ENCODE data around the gene LLCFC1.

The LLCFC1 gene

DNA sequence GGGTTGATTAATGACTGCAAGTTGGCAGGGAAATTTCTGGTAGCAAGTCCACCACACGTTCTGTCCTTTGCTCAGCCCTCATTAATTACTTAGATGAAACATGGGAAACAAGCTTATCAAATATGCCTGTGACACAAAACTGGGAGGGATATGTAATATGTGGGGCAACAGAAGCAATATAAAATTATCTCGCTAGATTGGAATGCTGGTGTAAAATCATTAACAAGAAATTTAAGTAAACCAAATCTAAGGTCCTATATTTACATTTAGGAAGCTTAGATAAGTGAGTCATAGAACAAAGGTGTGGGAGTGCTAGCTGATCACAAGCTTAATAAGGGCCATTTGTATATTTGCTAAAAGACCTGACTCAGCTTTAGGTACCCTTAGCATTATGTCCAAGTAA lies 29.3 kb upstream of the LLCFC1 start:
- DNase-seq (ENCODE audit: extremely low read depth in 1 of 2, low read depth in 1 of 2): no peak

DNA sequence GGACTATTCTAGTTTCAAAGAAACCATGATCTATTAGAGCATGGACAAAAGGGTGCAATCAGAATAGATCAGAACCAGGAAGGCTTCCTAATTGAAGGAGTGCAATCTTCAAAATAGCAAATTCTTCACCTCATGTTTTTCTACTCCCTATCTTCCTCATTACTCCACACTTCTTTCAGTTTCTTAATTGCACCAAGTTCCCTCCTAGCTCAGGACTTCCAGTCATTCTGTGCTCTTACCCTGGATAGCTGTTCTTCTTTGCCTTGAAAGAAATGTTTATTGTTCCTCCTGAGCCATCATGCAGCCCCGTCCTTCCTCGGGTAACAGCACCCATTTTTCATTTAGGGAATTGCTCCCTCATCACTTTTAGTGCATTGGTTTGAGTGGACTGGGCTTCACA lies 28.8 kb upstream of the LLCFC1 start:
- no peak for DNase-seq (ENCODE audit: extremely low read depth in 1 of 2, low read depth in 1 of 2)

DNA sequence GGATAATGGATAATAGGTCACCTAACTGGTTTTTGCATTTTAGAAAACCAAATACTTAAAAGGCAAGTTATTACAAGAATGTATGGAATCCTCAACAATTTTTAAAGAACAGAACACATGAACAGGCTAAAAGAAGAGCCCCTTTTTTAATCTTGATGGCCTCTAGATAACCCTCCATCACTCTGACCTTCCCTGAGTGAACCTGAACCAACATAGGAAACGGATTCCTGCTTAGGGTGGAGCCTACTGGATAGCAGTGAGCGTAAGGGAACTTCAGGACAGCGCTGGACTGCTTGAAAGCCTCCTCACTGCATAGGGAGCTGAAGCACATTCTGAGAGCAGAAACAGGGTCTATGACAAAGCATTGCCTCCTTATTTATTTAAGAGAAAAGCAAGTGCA lies 26.2 kb upstream of the LLCFC1 start:
- no peak for DNase-seq (ENCODE audit: extremely low read depth in 1 of 2, low read depth in 1 of 2)

DNA sequence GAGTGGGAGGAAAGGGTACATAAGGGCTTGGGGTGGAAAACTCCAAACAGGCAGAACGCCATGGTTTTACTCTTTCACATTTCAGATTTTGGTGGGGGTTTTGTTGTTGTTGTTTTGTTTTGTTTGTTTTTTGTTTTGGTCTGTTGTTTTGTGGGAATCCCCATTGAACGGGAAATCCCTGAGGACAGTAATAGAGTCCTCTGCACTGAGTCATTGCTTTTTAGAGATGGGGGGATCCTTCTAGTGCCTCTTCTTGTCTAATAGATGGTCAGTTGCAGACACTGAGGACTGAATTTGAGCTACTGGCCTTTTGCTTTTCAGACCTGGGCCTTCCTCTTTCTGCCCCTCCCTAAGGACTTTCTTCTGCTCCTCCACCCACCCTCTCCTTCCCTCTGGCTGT lies 25.7 kb upstream of the LLCFC1 start:
- no peak for DNase-seq (ENCODE audit: extremely low read depth in 1 of 2, low read depth in 1 of 2)

DNA sequence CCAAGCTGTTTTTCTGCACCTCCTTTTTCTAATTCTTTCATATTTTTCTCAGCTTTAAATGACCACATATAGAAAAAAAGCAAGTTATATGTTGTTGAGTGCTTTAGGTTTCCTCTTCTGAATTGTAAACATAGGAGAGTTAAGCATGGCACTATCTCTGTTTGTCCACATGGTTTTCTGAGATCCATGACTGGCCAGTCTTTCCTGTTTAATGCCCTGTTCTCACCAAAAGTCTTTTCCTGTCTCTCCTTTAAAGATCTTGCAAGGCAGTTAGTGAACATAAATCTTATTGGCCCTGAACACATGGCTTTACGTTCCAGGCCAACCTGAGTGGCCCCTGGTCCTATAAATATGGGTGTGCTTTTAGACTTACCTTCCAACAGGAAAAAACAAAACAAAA lies 25.2 kb upstream of the LLCFC1 start:
- DNase-seq (ENCODE audit: extremely low read depth in 1 of 2, low read depth in 1 of 2): no peak

DNA sequence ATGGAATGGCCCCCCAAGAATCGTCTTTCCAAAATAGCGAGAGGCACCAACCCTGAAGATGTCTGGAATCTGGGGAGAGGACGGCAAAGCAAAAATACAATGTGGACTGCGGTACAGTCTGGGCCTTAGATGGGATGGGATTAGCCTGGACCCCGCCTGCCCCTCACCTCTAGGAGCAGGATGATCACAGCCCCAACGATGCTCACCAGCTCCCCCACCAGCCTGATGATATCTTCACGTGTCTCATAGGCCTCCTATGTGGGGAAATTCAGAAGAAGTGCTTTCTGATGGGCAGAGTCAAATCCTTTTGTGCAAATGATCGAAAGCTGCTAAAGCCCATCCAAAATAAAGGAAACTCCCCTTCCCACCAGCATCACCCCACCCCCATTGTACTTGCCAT lies 24.0 kb upstream of the LLCFC1 start:
- DNase-seq (ENCODE audit: extremely low read depth in 1 of 2, low read depth in 1 of 2): no peak

DNA sequence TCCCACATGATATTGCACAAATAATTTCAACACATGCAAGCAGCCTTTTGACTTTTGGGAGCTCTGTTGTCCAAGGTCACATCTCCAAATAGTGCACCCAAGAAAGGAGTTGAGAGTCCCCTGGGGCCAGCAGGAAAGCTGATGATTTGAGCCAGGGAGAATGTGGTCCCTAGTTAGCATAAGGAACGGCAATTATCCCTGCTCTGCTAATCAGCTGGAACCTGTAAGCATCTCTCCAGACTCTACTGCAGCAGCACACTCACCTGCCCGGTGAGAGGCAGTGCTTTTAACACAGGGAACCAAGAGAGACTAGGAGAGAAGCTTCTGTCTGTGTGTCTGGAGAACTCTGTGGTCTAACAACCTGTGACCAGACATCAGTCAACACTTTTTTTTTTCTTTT lies 22.8 kb upstream of the LLCFC1 start:
- DNase-seq (ENCODE audit: extremely low read depth in 1 of 2, low read depth in 1 of 2): no peak

DNA sequence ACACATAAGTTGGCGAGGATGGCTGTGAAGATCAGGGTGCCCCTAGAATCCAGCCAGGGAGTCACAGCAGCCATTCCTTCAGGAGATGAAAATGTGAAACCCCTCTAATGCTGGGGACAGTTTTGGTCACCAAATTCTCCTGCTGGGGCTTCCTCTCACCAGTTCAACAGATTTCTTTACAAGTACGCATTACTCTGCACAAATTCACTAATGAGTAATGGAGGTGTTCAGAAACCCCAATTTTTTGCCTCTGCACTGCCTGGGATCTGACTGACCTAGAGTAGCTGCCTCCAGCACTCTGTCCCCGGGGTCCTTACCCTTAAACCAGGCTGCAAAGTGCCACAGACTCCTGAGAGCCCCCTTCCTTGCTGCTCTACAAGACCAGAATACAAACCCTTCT lies 21.8 kb upstream of the LLCFC1 start:
- DNase-seq (ENCODE audit: extremely low read depth in 1 of 2, low read depth in 1 of 2): no peak

DNA sequence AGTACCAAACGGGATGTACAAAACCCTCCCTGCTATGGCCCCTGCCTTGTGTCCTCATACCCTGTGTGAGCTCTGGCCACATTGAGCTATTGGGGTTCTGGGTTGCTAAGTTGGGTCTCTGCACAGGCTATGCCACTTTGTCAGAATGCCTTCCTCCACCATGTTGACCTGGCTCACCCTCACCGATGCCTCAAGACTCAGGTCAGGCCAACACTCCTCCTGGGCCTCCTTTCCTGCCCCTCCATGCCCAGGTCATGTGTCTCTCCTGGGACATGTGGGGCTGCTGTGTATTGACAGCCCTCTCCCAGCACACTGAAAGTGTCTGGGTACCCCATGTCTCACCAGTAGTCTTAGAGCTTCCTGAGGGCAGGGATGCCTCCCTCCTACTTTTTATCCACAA lies 20.4 kb upstream of the LLCFC1 start:
- no peak for DNase-seq (ENCODE audit: extremely low read depth in 1 of 2, low read depth in 1 of 2)

DNA sequence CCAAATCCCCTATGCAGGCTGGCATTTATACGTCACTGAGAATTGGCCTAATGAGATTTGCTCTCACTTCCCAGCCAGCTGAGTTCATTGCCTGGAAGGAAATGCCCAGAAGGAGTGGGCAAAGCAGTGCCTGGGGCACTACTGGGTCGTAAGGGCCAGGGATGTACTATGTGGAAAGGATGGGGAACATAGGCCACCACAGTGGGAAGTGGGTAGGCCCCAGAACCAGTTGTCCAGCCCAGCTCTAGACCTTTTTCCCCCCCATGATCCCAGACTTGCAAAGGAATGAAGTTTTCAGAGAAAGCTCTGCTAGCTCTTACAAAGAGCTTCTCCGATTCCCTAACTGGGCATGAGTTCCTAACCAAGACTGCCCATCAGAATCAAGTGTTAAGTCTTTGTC lies 19.6 kb upstream of the LLCFC1 start:
- no peak for DNase-seq (ENCODE audit: extremely low read depth in 1 of 2, low read depth in 1 of 2)

DNA sequence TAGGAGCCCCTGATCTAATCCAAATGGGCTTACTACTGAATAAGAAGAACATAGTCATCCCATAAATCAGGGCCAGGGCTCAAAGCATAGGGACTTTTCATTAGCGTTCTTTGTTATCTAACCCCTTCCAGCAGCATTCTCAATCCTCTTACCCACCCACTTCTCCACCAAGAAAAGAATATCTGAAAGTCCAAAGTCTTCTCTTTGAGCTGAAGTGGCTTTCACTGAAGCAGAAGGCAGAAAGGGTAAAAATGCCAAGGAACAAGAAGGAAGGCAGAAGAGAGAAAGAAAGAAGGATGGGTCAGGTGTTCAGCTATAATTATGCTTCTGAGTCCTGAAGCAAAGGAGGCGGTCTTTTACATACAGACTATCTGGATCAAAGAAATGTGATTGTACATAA lies 15.9 kb upstream of the LLCFC1 start:
- DNase-seq (ENCODE audit: extremely low read depth in 1 of 2, low read depth in 1 of 2): no peak

DNA sequence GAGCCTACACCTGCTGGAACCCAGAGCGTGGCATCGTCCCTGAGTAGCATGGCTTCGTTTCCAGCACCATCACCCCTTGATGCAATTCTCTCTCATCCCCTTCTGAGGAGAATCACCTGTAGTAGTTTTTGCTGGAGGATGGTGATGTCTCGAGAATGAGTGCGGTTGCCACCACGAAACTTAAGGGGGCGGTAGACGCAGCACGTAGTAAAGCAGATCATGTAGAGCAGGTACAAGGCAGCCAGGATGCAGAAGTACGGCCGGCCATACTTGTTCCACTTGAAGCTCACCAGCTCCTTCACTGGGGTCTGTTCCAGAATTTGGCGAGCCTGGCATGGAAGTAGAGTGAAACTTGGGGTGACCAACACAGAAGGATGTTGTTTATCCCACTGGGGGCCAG lies 13.9 kb upstream of the LLCFC1 start:
- no peak for DNase-seq (ENCODE audit: extremely low read depth in 1 of 2, low read depth in 1 of 2)

DNA sequence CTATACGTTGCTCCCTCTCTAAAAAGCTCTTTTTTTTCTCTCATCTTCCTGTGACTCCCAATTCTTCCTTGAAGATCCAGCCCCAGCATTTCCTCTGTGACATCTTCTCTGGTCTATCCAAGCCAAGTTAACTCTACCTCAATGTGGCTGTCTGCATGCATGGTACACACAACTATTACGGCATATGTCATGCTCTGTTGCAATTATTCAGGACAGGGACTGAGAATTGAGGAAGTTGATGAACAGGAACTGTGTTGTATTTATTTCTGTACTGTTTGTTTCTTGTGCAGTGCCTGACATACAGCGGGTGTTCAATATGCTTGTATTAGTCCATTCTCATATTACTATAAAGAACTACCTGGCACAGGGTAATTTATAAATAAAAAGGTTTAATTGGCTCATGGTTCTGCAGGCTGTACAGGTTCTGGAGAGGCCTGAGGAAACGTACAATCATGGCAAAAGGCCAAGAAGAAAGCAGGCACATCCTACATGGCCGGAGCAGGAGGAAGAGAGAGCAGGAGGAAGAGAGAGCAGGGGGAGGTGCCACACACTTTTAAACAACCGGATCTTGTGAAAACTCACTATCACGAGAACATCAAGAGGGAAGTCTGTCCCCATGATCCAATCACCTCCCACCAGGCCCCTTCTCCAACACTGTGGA lies 12.1 kb upstream of the LLCFC1 start:
- DNase-seq (ENCODE audit: extremely low read depth in 1 of 2, low read depth in 1 of 2): no peak

DNA sequence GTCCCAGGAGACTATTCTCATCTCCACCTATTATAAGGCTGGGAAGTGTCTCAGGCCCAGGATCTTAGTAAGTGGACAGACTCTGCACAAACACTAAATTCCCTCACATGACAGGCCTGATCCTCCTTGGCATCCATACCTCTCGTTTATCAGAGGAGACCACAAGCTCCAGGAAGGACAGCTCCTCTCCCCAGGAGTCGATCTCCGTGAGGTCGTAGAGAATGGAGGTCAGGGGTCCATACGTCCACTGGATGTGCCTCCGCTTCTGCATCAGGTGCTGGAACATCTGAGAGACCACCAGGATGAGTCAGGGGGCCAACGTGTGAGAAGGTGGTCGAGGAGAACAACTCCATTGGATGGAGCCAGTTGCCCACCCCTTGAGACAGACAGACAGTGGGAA lies 11.3 kb upstream of the LLCFC1 start:
- no peak for DNase-seq (ENCODE audit: extremely low read depth in 1 of 2, low read depth in 1 of 2)

DNA sequence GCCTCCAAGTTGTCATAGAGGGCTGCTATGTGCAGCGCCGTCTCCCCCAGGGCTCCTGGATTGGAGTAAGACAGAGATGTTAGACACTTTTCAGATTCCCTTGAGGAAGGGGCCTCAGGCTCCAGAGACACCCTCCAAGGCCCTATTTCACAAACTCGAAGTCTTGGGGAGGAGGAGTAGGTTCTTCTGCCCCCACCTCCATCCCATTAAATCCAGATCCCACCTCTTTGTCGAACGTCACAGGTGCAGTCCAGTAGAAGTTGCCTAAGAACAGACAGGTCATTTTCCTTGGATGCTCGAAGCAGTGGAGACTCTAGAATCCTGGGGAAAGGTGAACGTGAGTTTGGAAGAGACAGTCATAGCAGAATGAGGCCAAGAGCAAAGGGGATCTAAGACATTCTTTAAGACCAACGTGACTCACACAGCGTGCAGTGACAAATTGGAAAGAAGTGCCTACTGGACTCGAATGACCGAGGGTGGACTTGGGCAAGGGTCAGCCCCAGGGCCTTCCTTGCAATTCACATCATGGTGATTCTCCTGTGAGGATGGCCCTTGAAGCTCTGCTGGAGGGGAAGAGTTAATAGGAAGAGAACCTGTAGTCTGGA lies 9.1 kb upstream of the LLCFC1 start:
- DNase-seq (ENCODE audit: extremely low read depth in 1 of 2, low read depth in 1 of 2): no peak

DNA sequence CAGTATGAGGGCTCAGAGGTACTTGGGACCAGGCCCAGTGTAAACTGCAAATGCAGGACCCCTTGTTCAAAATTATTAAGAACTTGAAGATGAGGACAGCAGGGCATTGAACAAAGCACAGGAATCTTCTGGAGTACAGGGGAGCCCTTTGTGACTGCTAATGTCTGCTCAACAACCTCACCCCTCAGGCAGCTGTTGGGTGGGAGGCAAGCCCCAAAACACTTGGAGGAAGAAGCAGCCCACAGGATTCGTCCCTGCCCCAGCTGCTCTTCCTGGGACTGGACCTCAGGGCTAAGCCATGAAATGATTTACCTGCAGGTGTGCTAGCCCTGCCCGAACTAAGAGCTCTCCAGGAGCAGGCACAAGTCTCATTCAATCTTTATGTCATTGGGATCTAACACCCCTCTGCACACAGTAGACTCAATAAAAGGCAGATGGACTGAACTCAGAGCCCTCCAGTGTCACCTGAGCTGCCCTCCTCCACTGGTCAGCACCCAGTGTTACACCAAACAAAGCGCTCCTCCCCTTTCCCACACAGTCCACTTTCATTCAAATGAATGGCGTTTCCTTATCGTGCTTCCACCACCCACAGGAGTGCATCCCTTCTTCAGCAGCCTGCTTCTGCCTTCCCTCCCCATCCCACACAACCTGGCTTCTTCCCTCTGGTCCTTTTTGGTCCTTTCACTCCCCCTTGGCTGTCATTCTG lies 6.7 kb upstream of the LLCFC1 start:
- DNase-seq (ENCODE audit: extremely low read depth in 1 of 2, low read depth in 1 of 2): no peak

DNA sequence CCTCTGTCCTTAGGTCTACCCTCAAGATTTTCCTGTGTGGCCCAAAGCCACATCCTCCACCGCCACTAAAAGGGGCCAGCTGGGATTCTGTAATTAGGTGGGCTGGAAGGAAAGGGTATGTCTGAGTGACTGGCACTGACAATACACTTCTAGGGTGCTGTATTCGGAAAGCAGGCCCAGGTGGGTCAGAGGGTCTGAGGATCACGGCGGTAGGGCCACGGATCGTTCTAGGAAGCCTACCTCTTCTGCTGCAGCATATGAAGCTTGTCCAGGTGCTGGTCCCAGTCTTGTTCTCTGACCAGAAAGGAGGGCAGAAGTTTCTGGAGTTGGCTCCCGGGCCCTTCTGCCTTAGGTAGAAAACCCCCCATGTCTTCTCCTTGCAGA lies 6.2 kb upstream of the LLCFC1 start:
- no peak for DNase-seq (ENCODE audit: extremely low read depth in 1 of 2, low read depth in 1 of 2)

DNA sequence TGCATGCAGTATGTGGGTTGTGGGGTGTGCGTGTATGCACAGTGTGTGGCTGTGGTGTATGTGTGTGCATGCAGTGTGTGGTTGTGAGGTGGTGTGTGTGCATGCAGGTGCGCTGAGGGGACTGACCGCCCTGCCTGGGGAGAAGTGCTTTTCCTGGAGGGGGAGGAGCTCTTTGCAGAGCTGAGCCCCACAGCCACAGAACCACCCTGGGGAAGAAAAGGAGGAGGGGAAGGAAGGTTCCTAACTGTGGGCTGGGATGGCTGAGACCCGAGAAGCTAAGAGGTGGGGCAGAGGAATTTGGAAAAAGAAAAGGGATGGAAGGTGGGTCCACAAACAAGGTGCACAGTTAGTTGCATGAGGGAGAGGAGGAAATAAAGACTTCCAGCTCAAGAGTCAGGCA lies 5.7 kb upstream of the LLCFC1 start, which contains the start of gene TRPV5:
TSS of gene TRPV5 (minus strand) at position 123 of the 400 bp plus-strand sequence. CDS start 287 bp downstream, outside the sequence.
- no peak for DNase-seq (ENCODE audit: extremely low read depth in 1 of 2, low read depth in 1 of 2)

DNA sequence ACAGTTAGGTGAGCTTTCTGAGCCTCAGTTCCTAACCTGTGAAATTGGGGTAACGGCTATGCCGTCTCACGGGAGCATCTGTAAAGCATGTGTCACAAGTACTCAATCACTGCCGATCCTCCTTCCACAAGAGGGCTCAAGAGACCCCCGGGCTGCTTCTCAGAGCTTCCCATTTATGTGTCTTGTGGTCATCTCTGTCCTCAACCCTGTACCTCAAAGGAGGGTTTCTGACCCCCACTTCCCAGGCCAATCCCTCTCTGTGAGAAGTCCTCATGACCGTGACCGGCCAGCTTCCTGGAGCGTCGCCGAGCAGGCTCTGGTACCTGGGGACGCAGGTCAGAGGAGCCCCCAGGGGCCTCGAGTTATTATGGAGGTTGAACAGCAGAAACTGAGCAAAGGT lies 5.2 kb upstream of the LLCFC1 start:
- DNase-seq (ENCODE audit: extremely low read depth in 1 of 2, low read depth in 1 of 2): no peak

DNA sequence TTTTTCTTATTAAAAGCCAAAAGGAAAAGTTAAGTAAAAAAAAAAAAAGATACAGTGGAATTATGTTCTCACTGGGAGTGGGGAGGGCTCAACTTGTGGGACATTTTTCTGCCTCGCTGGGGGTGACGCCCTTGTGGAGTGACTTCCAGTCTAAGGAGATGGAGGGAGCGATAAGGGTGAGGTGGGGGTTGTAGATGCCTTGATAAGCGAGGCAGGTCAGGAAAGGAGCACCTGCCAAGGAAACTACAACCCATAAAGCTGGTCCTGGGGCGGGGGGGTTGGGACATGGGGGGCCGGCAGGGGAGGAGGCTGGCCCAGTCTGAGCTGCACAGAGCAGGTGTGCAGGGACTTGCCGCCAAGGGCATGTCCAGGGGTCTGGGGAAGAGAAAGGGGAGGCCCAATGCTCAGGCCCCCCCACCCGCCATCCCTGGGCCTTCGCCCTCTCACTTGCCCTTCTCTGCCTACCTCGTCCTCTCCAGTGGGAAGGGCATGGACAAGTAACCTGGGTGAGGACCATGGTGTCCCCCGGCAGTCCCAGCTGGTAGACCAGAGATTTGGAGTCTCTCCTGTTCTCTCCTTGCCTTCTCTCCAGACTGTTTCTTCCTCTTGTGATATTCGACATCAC lies 3.2 kb upstream of the LLCFC1 start:
- DNase-seq (ENCODE audit: extremely low read depth in 1 of 2, low read depth in 1 of 2): no peak

DNA sequence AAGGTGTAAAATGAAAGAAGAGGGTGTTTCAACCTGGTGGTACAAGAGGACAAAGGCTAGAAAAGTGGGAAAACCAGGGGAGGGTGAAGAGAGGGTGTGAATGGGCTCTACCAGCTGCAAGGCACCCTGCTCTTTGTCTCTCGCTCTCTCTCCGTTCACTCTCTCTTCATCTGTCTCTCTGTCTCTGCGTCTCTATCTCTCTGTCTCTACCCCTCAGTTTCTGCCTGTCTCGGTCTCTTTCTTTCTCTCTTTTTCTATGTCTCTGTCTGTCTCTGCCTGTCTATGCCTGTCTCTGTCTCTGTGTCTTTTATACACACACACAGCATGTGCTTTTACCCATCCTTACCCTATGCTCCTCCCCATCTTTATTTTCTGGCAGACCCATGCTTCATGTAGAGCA lies 673 bp upstream of the LLCFC1 start:
- no peak for DNase-seq (ENCODE audit: extremely low read depth in 1 of 2, low read depth in 1 of 2)

DNA sequence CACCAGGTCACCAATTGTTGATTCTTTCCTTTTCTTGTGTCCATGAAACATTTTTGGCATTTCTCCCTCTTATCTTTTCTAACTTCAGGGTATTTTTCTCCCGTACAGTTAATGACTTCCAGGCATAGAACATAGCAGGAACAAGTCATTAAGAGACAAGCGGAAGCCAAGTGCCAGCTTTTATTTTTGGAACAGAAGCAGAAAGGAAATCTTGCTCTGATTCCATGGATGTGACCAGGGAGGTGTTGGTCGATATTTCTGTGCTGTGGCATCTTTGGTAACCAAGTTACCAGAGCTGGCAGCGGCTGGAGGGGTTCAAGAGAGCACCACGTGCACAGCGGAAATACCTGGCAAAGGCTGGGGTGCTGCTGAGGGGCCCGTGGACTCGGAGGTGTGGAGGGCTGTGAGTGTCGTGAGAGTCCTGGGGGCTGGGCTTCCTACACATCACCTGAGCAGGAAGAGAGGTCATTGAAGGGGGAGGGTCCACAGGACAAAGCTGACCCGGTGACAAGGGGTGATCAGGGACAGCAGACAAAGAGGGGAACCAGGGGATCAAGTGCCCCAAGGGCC lies 1.8 kb downstream of the LLCFC1 start:
- DNase-seq (ENCODE audit: extremely low read depth in 1 of 2, low read depth in 1 of 2): no peak
